ENCODE results near the gene CABP2.

CABP2 gene

DNA sequence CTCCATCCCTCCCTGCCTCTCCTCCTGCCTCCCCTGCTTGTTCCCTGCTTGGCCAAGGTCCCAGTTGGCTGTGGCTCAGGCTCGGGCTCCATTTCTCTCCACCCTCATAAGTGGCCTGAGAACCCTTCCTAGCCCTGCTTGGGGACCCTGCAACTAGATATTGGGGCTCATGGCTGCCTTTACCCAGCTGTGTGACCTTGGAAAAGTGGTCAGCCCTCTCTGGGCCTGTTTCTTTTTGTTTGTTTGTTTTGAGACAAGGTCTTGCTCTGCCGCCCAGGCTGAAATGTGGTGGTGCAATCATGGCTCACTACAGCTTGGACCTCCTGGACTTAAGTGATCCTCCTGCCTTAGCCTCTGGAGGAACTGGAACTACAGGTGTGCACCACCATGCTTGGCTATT, 20.3 kb upstream of the CABP2 start:
- WGBS (ENCODE audit: extremely low coverage, insufficient coverage, insufficient read length): no CpG with 5 or more reads among the region's 2 CpGs

DNA sequence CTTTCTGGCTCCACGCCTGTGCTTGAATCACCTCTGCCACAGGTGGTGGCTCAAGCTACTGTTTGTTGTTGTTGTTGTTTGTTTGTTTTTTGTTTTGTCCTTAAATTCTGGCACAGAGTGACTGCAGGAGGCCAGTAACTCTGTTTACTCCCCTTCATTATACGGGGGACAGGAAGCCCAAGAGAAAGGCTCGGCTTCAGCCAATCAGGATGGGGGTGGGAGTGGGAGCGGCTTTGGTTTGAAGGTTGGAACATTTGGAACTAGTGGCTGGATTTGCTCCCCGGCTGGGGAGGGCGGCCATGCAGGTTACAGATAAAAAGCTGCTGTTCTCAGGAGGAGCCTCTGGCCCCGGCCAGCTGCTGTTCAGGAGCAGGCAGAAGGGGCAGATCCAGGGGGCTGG, 19.7 kb upstream of the CABP2 start:
- Histone ChIP-seq H4K12ac (ENCODE audit: low read depth, low read length) (no peak overlapping the region), H3K27me3 (ENCODE audit: insufficient read depth, low read length) (no peaks in the 10 kb centered on the region), H3K23ac (ENCODE audit: low read length) (no peak overlapping the region), H4K8ac (ENCODE audit: low read depth, low read length) (no peak overlapping the region), H3K36me3 (ENCODE audit: control insufficient read depth in 1 of 2, insufficient read depth in 2 of 2, low read length in 2 of 2) (no peaks in the 10 kb centered on the region), H2BK120ac (ENCODE audit: insufficient read depth, low read length, poor library complexity) (no peak overlapping the region), H3K4me2 (ENCODE audit: low read length) (no peak overlapping the region), H2AK5ac (ENCODE audit: low read length) (no peak overlapping the region), H2BK5ac (ENCODE audit: low read depth, low read length, poor library complexity) (no peak overlapping the region), H4K91ac (ENCODE audit: low read depth, low read length) (no peak overlapping the region), H3K27ac (ENCODE audit: low read depth, low read length) (no peak overlapping the region), H3K79me2 (ENCODE audit: control insufficient read depth, insufficient read depth, low read length, poor library complexity) (no peaks in the 10 kb centered on the region), H3K79me1 (ENCODE audit: low read length) (no peaks in the 10 kb centered on the region), H3K9me3 (ENCODE audit: insufficient read depth, low read depth, low read length) (peaks cover 2% of the 10 kb centered on the region), H3K4me1 (ENCODE audit: control insufficient read depth in 1 of 2, insufficient read depth in 2 of 2, low read length in 2 of 2) (no peaks in the 10 kb centered on the region), H2AFZ (ENCODE audit: insufficient read depth, low read length, poor library complexity) (no peak overlapping the region), H3K4ac (ENCODE audit: low read depth, low read length) (no peak overlapping the region), H3K18ac (ENCODE audit: low read length) (no peak overlapping the region), H2BK12ac (ENCODE audit: low read length) (no peak overlapping the region), H3K9ac (ENCODE audit: low read length) (no peak overlapping the region), H3K4me3 (ENCODE audit: low read depth, low read length) (no peak overlapping the region), H3K14ac (ENCODE audit: low read length) (no peak overlapping the region)
- no CpG with 5 or more reads among the region's 7 CpGs for whole genome bisulfite sequencing (ENCODE audit: extremely low coverage, insufficient coverage, insufficient read length)
- DNase-seq: no peak

More for the DNA sequence above, 20.3 kb upstream of the CABP2 start:
- Histone ChIP-seq H4K91ac (ENCODE audit: low read depth, low read length) (no peak overlapping the region), H3K27ac (ENCODE audit: low read depth, low read length) (no peak overlapping the region), H2AFZ (ENCODE audit: insufficient read depth, low read length, poor library complexity) (no peak overlapping the region), H3K4me3 (ENCODE audit: low read depth, low read length) (no peak overlapping the region), H3K18ac (ENCODE audit: low read length) (no peak overlapping the region), H4K8ac (ENCODE audit: low read depth, low read length) (no peak overlapping the region), H3K4me1 (ENCODE audit: control insufficient read depth in 1 of 2, insufficient read depth in 2 of 2, low read length in 2 of 2) (no peaks in the 10 kb centered on the region), H4K12ac (ENCODE audit: low read depth, low read length) (no peak overlapping the region), H3K4me2 (ENCODE audit: low read length) (no peak overlapping the region), H3K9ac (ENCODE audit: low read length) (no peak overlapping the region), H3K79me1 (ENCODE audit: low read length) (no peaks in the 10 kb centered on the region), H2BK5ac (ENCODE audit: low read depth, low read length, poor library complexity) (no peak overlapping the region), H3K4ac (ENCODE audit: low read depth, low read length) (no peak overlapping the region), H3K9me3 (ENCODE audit: insufficient read depth, low read depth, low read length) (peaks cover 2% of the 10 kb centered on the region), H2BK120ac (ENCODE audit: insufficient read depth, low read length, poor library complexity) (no peak overlapping the region), H3K79me2 (ENCODE audit: control insufficient read depth, insufficient read depth, low read length, poor library complexity) (no peaks in the 10 kb centered on the region), H2AK5ac (ENCODE audit: low read length) (no peak overlapping the region), H3K23ac (ENCODE audit: low read length) (no peak overlapping the region), H2BK12ac (ENCODE audit: low read length) (no peak overlapping the region), H3K14ac (ENCODE audit: low read length) (no peak overlapping the region), H3K36me3 (ENCODE audit: control insufficient read depth in 1 of 2, insufficient read depth in 2 of 2, low read length in 2 of 2) (no peaks in the 10 kb centered on the region), H3K27me3 (ENCODE audit: insufficient read depth, low read length) (no peaks in the 10 kb centered on the region)
- no peak for DNase-seq

DNA sequence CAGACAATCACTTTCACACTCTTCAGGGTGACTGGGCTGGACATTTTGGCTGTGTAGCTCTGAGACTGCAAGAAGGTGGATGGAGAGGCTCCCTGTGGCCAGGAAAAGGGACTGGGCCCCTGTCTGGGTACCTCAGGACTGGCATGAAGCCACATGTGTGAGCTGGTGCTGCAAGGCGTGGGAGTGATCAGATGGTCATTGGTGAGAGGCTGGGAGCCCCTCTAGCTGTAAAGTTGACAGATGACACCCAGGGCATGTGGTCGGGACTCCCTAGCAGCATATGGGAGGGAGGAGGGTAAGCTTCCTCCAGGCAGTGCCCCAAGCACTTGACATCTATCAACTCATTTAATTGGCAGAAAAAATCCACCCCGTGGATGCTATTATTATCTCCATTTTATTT, 18.9 kb upstream of the CABP2 start:
- Histone ChIP-seq H2BK5ac (ENCODE audit: low read depth, low read length, poor library complexity) (no peak overlapping the region), H3K4me3 (ENCODE audit: low read depth, low read length) (no peak overlapping the region), H3K9ac (ENCODE audit: low read length) (no peak overlapping the region), H4K8ac (ENCODE audit: low read depth, low read length) (no peak overlapping the region), H3K4me2 (ENCODE audit: low read length) (no peak overlapping the region), H3K9me3 (ENCODE audit: insufficient read depth, low read depth, low read length) (peaks cover 2% of the 10 kb centered on the region), H3K4ac (ENCODE audit: low read depth, low read length) (no peak overlapping the region), H3K18ac (ENCODE audit: low read length) (no peak overlapping the region), H3K23ac (ENCODE audit: low read length) (no peak overlapping the region), H4K12ac (ENCODE audit: low read depth, low read length) (no peak overlapping the region), H3K36me3 (ENCODE audit: control insufficient read depth in 1 of 2, insufficient read depth in 2 of 2, low read length in 2 of 2) (no peaks in the 10 kb centered on the region), H3K14ac (ENCODE audit: low read length) (no peak overlapping the region), H2BK120ac (ENCODE audit: insufficient read depth, low read length, poor library complexity) (no peak overlapping the region), H3K4me1 (ENCODE audit: control insufficient read depth in 1 of 2, insufficient read depth in 2 of 2, low read length in 2 of 2) (no peaks in the 10 kb centered on the region), H4K91ac (ENCODE audit: low read depth, low read length) (no peak overlapping the region), H3K79me2 (ENCODE audit: control insufficient read depth, insufficient read depth, low read length, poor library complexity) (no peaks in the 10 kb centered on the region), H2BK12ac (ENCODE audit: low read length) (no peak overlapping the region), H3K27me3 (ENCODE audit: insufficient read depth, low read length) (no peaks in the 10 kb centered on the region), H3K27ac (ENCODE audit: low read depth, low read length) (no peak overlapping the region), H3K79me1 (ENCODE audit: low read length) (no peaks in the 10 kb centered on the region), H2AFZ (ENCODE audit: insufficient read depth, low read length, poor library complexity) (no peak overlapping the region), H2AK5ac (ENCODE audit: low read length) (no peak overlapping the region)
- DNase-seq: no peak
- no CpG with 5 or more reads among the region's 3 CpGs for WGBS (ENCODE audit: extremely low coverage, insufficient coverage, insufficient read length)

DNA sequence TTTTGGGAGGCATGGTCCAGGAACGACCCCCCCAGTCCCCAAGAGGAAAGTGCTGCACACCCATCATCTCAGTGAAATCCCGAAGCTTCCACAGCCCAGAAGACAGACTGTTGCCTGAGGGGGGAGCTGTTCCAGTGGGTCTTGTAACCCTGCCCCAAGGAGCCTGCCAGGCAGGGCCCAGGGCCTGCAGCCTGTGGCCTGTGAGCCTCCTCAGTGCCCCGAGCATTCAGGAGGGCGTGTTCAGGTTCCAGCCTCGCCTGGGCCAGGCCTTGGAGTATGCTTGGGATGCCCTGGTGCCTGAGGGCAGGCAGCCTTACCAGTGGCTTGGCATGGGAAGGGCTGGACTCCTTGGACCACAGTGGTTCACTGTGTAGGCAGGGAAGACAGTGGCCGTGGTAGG, 18.0 kb upstream of the CABP2 start:
- no peak overlapping the region for H2AK5ac ChIP-seq (ENCODE audit: low read length)
- no peak overlapping the region for H2BK120ac ChIP-seq (ENCODE audit: insufficient read depth, low read length, poor library complexity)
- no peak overlapping the region for H3K23ac ChIP-seq (ENCODE audit: low read length)
- H4K91ac ChIP-seq (ENCODE audit: low read depth, low read length): no peak overlapping the region
- H3K4me3 ChIP-seq (ENCODE audit: low read depth, low read length): no peak overlapping the region
- H4K8ac ChIP-seq (ENCODE audit: low read depth, low read length): no peak overlapping the region
- no peak overlapping the region for H3K14ac ChIP-seq (ENCODE audit: low read length)
- H3K18ac ChIP-seq (ENCODE audit: low read length): no peak overlapping the region
- H2AFZ ChIP-seq (ENCODE audit: insufficient read depth, low read length, poor library complexity): no peak overlapping the region
- no peak overlapping the region for H4K12ac ChIP-seq (ENCODE audit: low read depth, low read length)
- H3K4me2 ChIP-seq (ENCODE audit: low read length): no peak overlapping the region
- H2BK5ac ChIP-seq (ENCODE audit: low read depth, low read length, poor library complexity): no peak overlapping the region
- H3K79me2 ChIP-seq (ENCODE audit: control insufficient read depth, insufficient read depth, low read length, poor library complexity): no peaks in the 10 kb centered on the region
- no peaks in the 10 kb centered on the region for H3K36me3 ChIP-seq (ENCODE audit: control insufficient read depth in 1 of 2, insufficient read depth in 2 of 2, low read length in 2 of 2)
- H2BK12ac ChIP-seq (ENCODE audit: low read length): no peak overlapping the region
- no peak overlapping the region for H3K27ac ChIP-seq (ENCODE audit: low read depth, low read length)
- no peaks in the 10 kb centered on the region for H3K79me1 ChIP-seq (ENCODE audit: low read length)
- H3K4me1 ChIP-seq (ENCODE audit: control insufficient read depth in 1 of 2, insufficient read depth in 2 of 2, low read length in 2 of 2): no peaks in the 10 kb centered on the region
- no peak overlapping the region for H3K9ac ChIP-seq (ENCODE audit: low read length)
- no CpG with 5 or more reads among the region's 6 CpGs for WGBS (ENCODE audit: extremely low coverage, insufficient coverage, insufficient read length)
- peaks cover 2% of the 10 kb centered on the region for H3K9me3 ChIP-seq (ENCODE audit: insufficient read depth, low read depth, low read length)
- H3K4ac ChIP-seq (ENCODE audit: low read depth, low read length): no peak overlapping the region
- no peak for DNase-seq
- H3K27me3 ChIP-seq (ENCODE audit: insufficient read depth, low read length): no peaks in the 10 kb centered on the region

Measured in trophoblast cell (in vitro differentiated cells and primary cell).